A549 (cell line): ENCODE measurements around the gene CTSA. TPM values are rescaled to one million over a fixed set of nuclear protein-coding genes. Genes with fewer than 3 reads are reported as not detected.

Source experiments
- ATAC-seq, 2 experiments: fragments of 200-7000 bp in 1 of 2; fragments of >200 bp in 1 of 2; cut with Nextera tagmentation in 1 of 2; cut with Tn5 transposase in 1 of 2; 3 replicates each; pipeline versions ENCODE4 v1.8.0 to v1.9.1; 2018 to 2020; ENCODE audit warnings: mild to moderate bottlenecking in 1 of 2, moderate library complexity in 1 of 2
- CTCF ChIA-PET: fragments of 300-600 bp; sonication (Branson Sonifier 250); formaldehyde crosslinking; extraction: SDS; loops from one replicate; lab custom pipeline; 2021; ENCODE audit warnings: antibody characterized with exemption, inconsistent platforms; lab: Yijun Ruan, JAX
- POLR2A ChIA-PET: fragments of 350-600 bp; formaldehyde crosslinking; extraction: SDS; loops from one replicate; lab custom pipeline; 2021; ENCODE audit warnings: antibody characterized with exemption, inconsistent platforms; lab: Yijun Ruan, JAX
- DNase-seq, 2 experiments: peaks; one replicate each; pipeline versions ENCODE4 v3.0.0 to v3.0.0-alpha.2; 2011 to 2016; ENCODE audit warnings: low read depth in 1 of 2, low spot score in 1 of 2
- FAIRE-seq: peaks from 2 replicates; lab custom pipeline; 2011; peaks lifted over from hg19 to GRCh38; lab: Jason Lieb, UNC
- H3K27ac ChIP-seq, 2 experiments: fragments of >200 bp; sonication (Bioruptor Twin); formaldehyde crosslinking; 3 replicates each; pipeline ENCODE4 v1.5.1; 2016 to 2017
- H3K4me1 ChIP-seq: fragments of >200 bp; sonication (Bioruptor Twin); formaldehyde crosslinking; 3 replicates; pipeline ENCODE4 v1.6.1; 2016
- H3K4me2 ChIP-seq: fragments of >200 bp; sonication (Bioruptor Twin); formaldehyde crosslinking; 3 replicates; pipeline ENCODE4 v1.6.1; 2016
- H3K4me3 ChIP-seq: fragments of >200 bp; sonication (Bioruptor Twin); formaldehyde crosslinking; 3 replicates; pipeline ENCODE4 v1.5.1; 2016
- H3K9me3 ChIP-seq: fragments of >200 bp; sonication (Bioruptor Twin); formaldehyde crosslinking; 3 replicates; pipeline ENCODE4 v1.6.1; 2016
- BHLHE40 ChIP-seq: IDR thresholded peaks from 2 replicates; pipeline ENCODE4 v1.6.1; 2012; ENCODE audit warnings: low read depth, low read length, inconsistent platforms
- CBX8 ChIP-seq: fragments of 200-600 bp; sonication (generic); IDR thresholded peaks from 2 replicates; pipeline ENCODE4 v1.6.1; 2016
- CHD2 ChIP-seq: fragments of 150-350 bp; IDR thresholded peaks from 2 replicates; pipeline ENCODE4 v1.6.1; 2014; ENCODE audit warnings: low read length; ENCODE audit not compliant: partially characterized antibody
- CHD4 ChIP-seq: fragments of 200-600 bp; sonication (generic); IDR thresholded peaks from 2 replicates; pipeline ENCODE4 v1.6.1; 2016; ENCODE audit warnings: antibody characterized with exemption, mild to moderate bottlenecking, borderline replicate concordance
- EP300 ChIP-seq, 2 experiments: fragments of >200 bp; sonication (Bioruptor Twin); formaldehyde crosslinking; IDR thresholded peaks; 2 replicates in 1 of 2; 3 replicates in 1 of 2; pipeline ENCODE4 v1.6.1; 2016 to 2017
- FOSB ChIP-seq: fragments of 250-450 bp; sonication (Bioruptor Pico); IDR thresholded peaks from 2 replicates; pipeline ENCODE4 v1.5.0; 2020; ENCODE audit warnings: mild to moderate bottlenecking, moderate library complexity
- HDAC2 ChIP-seq: fragments of 200-600 bp; sonication (generic); IDR thresholded peaks from 2 replicates; pipeline ENCODE4 v1.6.1; 2016
- HMGXB4 ChIP-seq: fragments of 250-450 bp; sonication (Bioruptor Pico); IDR thresholded peaks from 2 replicates; pipeline ENCODE4 v1.5.0; 2021; ENCODE audit warnings: mild to moderate bottlenecking, moderate library complexity, borderline replicate concordance
- MAX ChIP-seq: IDR thresholded peaks from 2 replicates; pipeline ENCODE4 v1.6.1; 2012
- PBX3 ChIP-seq: IDR thresholded peaks from 2 replicates; pipeline ENCODE4 v1.6.1; 2012
- PHF8 ChIP-seq: fragments of 200-600 bp; sonication (generic); IDR thresholded peaks from 2 replicates; pipeline ENCODE4 v1.6.1; 2016; ENCODE audit warnings: low read depth, mild to moderate bottlenecking, antibody characterized with exemption, moderate library complexity, borderline replicate concordance
- POLR2A ChIP-seq: IDR thresholded peaks from 2 replicates; pipeline ENCODE4 v1.6.1; 2012; ENCODE audit warnings: mild to moderate bottlenecking, low read length
- RFX5 ChIP-seq: fragments of 450-650 bp; IDR thresholded peaks from 2 replicates; pipeline ENCODE4 v1.7.1; 2014; ENCODE audit warnings: antibody characterized with exemption, mild to moderate bottlenecking, moderate library complexity
- RNF2 ChIP-seq: fragments of 200-600 bp; sonication (generic); IDR thresholded peaks from 2 replicates; pipeline ENCODE4 v1.6.1; 2016; ENCODE audit warnings: low read depth, mild to moderate bottlenecking, antibody characterized with exemption, moderate library complexity, borderline replicate concordance
- SMC3 ChIP-seq: fragments of >200 bp; sonication (Bioruptor Twin); formaldehyde crosslinking; IDR thresholded peaks from 3 replicates; pipeline ENCODE4 v1.6.1; 2018; ENCODE audit warnings: inconsistent platforms
- SREBF2 ChIP-seq: fragments of 450-650 bp; IDR thresholded peaks from 2 replicates; pipeline ENCODE4 v1.6.1; 2014; ENCODE audit warnings: mild to moderate bottlenecking, moderate library complexity
- TP53 ChIP-seq: fragments of 250-450 bp; sonication (Bioruptor Pico); IDR thresholded peaks from 2 replicates; pipeline ENCODE4 v1.5.0; 2021; ENCODE audit warnings: mild to moderate bottlenecking, moderate library complexity
- ZC3H11A ChIP-seq: fragments of 450-650 bp; IDR thresholded peaks from 2 replicates; pipeline ENCODE4 v1.6.1; 2014; ENCODE audit warnings: antibody characterized with exemption, mild to moderate bottlenecking
- ZNF302 ChIP-seq: fragments of 250-450 bp; sonication (Bioruptor Pico); IDR thresholded peaks from 2 replicates; pipeline ENCODE4 v1.9.0; 2021; ENCODE audit warnings: inconsistent platforms, mild to moderate bottlenecking, moderate library complexity
- WGBS: methylation state at CpG from one replicate; pipeline ENCODE4 v1.1.6; 2017; ENCODE audit errors: missing lambda C conversion rate; 5-methylcytosine and 5-hydroxymethylcytosine counted together
- polyA plus RNA-seq, 4 experiments: library from polyadenylated mRNA; depleted of rRNA in 3 of 4; stranded (reverse); fragments of >200 nt; fragmentation: RNase III in 1 of 4; extraction: RNeasy Plus Mini Kit Qiagen cat#74134 plus additional on column Dnase treatment in 1 of 4; gene quantifications; 2 replicates in 3 of 4; 3 replicates in 1 of 4; pipeline ENCODE4 v1.2.3, GENCODE V29; 2011 to 2017
- TF ChIP-seq, protein P1 (sequence below): fragments of 150-350 bp; IDR thresholded peaks from 2 replicates; pipeline ENCODE4 v1.6.1; 2014; ENCODE audit warnings: low read depth, mild to moderate bottlenecking, low read length
- TF ChIP-seq, protein P2 (sequence below): fragments of >200 bp; sonication (Bioruptor Twin); formaldehyde crosslinking; IDR thresholded peaks from 3 replicates; pipeline ENCODE4 v1.5.1; 2016

CTSA gene
- polyA plus RNA-seq, 2 of the 4 experiments (the other 2 are of a cell fraction): 53.1 to 95.6 TPM

DNA sequence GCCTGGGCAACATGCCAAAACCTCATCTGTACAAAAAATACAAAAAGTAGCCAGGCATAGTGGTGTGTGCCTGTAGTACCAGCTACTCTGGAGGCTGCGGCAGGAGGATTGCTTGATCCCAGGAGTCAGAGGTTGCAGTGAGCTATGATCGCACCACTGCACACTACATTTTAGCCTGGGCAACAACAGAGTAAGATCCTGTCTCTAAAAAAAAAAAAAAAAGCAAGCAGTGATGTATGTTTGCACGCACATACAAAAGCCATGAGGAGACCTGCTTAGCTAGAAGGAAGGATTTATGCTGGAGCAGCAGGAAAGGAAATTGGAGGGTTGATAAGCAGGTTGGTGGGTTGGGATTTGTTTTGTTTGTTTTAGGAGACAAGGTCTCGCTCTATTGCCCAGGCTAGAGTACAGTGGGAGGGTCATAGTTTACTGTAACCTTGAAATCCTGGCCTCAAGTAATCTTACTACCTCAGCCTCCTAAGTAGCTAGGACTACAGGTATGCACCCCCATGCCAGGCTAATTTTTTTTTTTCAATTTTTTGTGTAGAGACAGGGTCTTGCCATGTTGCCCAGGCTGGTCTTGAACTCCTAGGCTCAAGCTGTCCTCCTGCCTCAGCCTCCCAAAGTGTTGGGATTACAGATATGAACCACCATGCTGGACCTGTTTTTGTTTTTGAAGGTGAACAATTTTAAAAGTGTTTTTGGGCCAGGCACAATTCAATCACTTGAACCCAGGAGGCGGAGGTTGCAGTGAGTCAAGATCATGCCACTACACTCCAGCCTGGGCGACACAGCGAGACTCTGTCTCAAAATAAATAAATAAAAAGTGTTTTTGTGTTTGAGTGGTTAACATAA, 29.7 kb upstream of the CTSA start:
- no peak for FAIRE-seq
- TF ChIP-seq HDAC2 (no peak), HMGXB4 (CRISPR knock-in tag) (no peak), SREBF2 (no peak), BHLHE40 (no peak)
- ATAC-seq: no peak
- no peak for DNase-seq
- peaks cover 15% of the 10 kb centered on the region; the same call in 2 of the 3 replicates for H3K4me1 ChIP-seq
- ChIA-PET POLR2A (interaction anchor here (0.9 kb wide), 1 partner anchor 19 kb away, joined by 3 read pairs; the partner anchor contains the start of gene ZSWIM1), CTCF (interaction anchor here (0.5 to 1.4 kb wide), 3 partner anchors 11 to 90 kb away, joined by 3 to 6 read pairs (median 3); no protein-coding TSS in a partner anchor)
- no peaks in the 10 kb centered on the region for H3K9me3 ChIP-seq
- WGBS: 92% methylated on average over 7 of the region's 7 CpGs
- no peak overlapping the region for H3K27ac ChIP-seq
- no peak overlapping the region for H3K4me3 ChIP-seq
- H3K4me2 ChIP-seq: no peak overlapping the region

GRCh38 chr20:45863543-45864470, 27.3 kb upstream of the CTSA start:
- POLR2A ChIA-PET: interaction anchor here (1.3 kb wide), 1 partner anchor 30 kb away, joined by 3 read pairs; the partner anchor contains the start of gene SNX21
- CTCF ChIA-PET: interaction anchor here (1.0 kb wide), 1 partner anchor 12 kb away, joined by 3 read pairs; no protein-coding TSS in a partner anchor
- Histone ChIP-seq H3K4me2 (no peak overlapping the region), H3K4me1 (peaks cover 13% of the 10 kb centered on the region; the same call in 1 of the 3 replicates), H3K27ac (no peak overlapping the region), H3K4me3 (no peak overlapping the region), H3K9me3 (no peaks in the 10 kb centered on the region)
- FAIRE-seq (no peak), DNase-seq (no peak), ATAC-seq (no peak)
- TF ChIP-seq CHD2 (no peak), RNF2 (no peak), RFX5 (no peak), ZNF302 (CRISPR knock-in tag) (no peak), TP53 (CRISPR knock-in tag) (no peak), CBX8 (no peak), EP300 (IDR thresholded peaks at IDR 0.05) (no peak), CHD4 (no peak), PBX3 (no peak), PHF8 (no peak), FOSB (CRISPR knock-in tag) (no peak), POLR2A (no peak), SMC3 (no peak), MAX (no peak), ZC3H11A (no peak), HDAC2 (no peak), SREBF2 (no peak)
- TF ChIP-seq, protein P1, sequence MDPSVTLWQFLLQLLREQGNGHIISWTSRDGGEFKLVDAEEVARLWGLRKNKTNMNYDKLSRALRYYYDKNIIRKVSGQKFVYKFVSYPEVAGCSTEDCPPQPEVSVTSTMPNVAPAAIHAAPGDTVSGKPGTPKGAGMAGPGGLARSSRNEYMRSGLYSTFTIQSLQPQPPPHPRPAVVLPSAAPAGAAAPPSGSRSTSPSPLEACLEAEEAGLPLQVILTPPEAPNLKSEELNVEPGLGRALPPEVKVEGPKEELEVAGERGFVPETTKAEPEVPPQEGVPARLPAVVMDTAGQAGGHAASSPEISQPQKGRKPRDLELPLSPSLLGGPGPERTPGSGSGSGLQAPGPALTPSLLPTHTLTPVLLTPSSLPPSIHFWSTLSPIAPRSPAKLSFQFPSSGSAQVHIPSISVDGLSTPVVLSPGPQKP: no peak
- TF ChIP-seq, protein P2, sequence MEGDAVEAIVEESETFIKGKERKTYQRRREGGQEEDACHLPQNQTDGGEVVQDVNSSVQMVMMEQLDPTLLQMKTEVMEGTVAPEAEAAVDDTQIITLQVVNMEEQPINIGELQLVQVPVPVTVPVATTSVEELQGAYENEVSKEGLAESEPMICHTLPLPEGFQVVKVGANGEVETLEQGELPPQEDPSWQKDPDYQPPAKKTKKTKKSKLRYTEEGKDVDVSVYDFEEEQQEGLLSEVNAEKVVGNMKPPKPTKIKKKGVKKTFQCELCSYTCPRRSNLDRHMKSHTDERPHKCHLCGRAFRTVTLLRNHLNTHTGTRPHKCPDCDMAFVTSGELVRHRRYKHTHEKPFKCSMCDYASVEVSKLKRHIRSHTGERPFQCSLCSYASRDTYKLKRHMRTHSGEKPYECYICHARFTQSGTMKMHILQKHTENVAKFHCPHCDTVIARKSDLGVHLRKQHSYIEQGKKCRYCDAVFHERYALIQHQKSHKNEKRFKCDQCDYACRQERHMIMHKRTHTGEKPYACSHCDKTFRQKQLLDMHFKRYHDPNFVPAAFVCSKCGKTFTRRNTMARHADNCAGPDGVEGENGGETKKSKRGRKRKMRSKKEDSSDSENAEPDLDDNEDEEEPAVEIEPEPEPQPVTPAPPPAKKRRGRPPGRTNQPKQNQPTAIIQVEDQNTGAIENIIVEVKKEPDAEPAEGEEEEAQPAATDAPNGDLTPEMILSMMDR: no peak
- WGBS: 72% methylated on average over 7 of the region's 7 CpGs
